ENCODE results near the gene ZNF37A.

DNA sequence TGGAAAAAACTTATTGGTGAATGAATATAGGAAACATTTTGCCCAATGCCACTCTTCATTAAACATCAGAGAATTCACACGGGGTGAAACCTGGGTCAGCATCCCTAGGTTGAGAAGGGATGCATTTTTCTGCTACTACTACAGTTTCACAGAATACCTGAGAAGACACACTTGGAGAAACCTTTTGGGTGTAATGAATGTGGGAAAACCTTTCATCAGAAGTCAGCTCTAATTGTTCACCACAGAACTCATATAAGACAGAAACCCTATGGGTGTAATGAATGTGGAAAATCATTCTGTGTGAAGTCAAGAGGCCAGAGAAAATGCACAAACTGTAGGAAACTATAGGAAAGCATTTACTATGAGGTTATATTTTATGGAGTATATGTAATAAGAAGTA lies 24.9 kb downstream of the ZNF37A start:
- TF ChIP-seq, protein P1, sequence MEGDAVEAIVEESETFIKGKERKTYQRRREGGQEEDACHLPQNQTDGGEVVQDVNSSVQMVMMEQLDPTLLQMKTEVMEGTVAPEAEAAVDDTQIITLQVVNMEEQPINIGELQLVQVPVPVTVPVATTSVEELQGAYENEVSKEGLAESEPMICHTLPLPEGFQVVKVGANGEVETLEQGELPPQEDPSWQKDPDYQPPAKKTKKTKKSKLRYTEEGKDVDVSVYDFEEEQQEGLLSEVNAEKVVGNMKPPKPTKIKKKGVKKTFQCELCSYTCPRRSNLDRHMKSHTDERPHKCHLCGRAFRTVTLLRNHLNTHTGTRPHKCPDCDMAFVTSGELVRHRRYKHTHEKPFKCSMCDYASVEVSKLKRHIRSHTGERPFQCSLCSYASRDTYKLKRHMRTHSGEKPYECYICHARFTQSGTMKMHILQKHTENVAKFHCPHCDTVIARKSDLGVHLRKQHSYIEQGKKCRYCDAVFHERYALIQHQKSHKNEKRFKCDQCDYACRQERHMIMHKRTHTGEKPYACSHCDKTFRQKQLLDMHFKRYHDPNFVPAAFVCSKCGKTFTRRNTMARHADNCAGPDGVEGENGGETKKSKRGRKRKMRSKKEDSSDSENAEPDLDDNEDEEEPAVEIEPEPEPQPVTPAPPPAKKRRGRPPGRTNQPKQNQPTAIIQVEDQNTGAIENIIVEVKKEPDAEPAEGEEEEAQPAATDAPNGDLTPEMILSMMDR (IDR thresholded peaks at IDR 0.05), result no peak
- no peak for TF ChIP-seq POLR2A (IDR thresholded peaks at IDR 0.05)
